Body of pancreas (tissue), 4 donors: Measurements from ENCODE around the gene VCAN. TPM values are rescaled to one million over a fixed set of nuclear protein-coding genes. Genes with fewer than 3 reads are reported as not detected.

Experiments
- ATAC-seq: fragments of 150-250 bp; one replicate; pipeline ENCODE4 v1.9.1; 2016
- DNase-seq, 4 donors: peaks; one replicate each; pipeline ENCODE4 v3.0.0-alpha.2; 2019
- H3K27ac ChIP-seq, 4 donors: fragments of 200-600 bp; sonication (generic); 1 replicate in 3 of 4; 2 replicates in 1 of 4; pipeline versions ENCODE4 v1.5.1 to v1.6.1; 2016 to 2019; ENCODE audit warnings: mild to moderate bottlenecking in 1 of 4, mixed read lengths in 1 of 4, moderate library complexity in 1 of 4
- H3K27me3 ChIP-seq, 2 donors: fragments of 200-600 bp; sonication (generic); one replicate each; pipeline ENCODE4 v1.6.0; 2016; ENCODE audit warnings: mild to moderate bottlenecking in 1 of 2
- H3K36me3 ChIP-seq, 2 donors: fragments of 200-600 bp; sonication (generic); replicated peaks in 1 of 2; 2 replicates each; pipeline ENCODE4 v1.5.1; 2016; ENCODE audit warnings: low read depth in 2 of 2; ENCODE audit not compliant: insufficient read depth in 1 of 2
- H3K4me1 ChIP-seq: fragments of 200-600 bp; sonication (generic); one replicate; pipeline ENCODE4 v1.6.0; 2016
- H3K4me3 ChIP-seq, 2 donors: fragments of 200-600 bp; sonication (generic); 1 replicate in 1 of 2; 2 replicates in 1 of 2; pipeline ENCODE4 v1.5.1; 2016 to 2019
- H3K9me3 ChIP-seq, 3 donors: fragments of 200-600 bp; sonication (generic); 1 replicate in 2 of 3; 2 replicates in 1 of 3; pipeline ENCODE4 v1.5.1; 2016
- CTCF ChIP-seq, 7 experiments: fragments of 450-650 bp in 4 of 7; fragments of 200-600 bp in 3 of 7; sonication (generic) in 3 of 7; IDR thresholded peaks; one replicate each; pipeline ENCODE4 v1.5.1; 2016 to 2019; ENCODE audit warnings: antibody characterized with exemption in 7 of 7
- POLR2A ChIP-seq, 3 donors: fragments of 450-650 bp; IDR thresholded peaks; one replicate each; pipeline ENCODE4 v1.6.1; 2016; ENCODE audit warnings: antibody characterized with exemption in 3 of 3, mild to moderate bottlenecking in 2 of 3
- WGBS, 2 donors: methylation state at CpG; one replicate each; pipeline ENCODE4 v1.1.5; 2017; 5-methylcytosine and 5-hydroxymethylcytosine counted together
- intact Hi-C: fragments of 100-400 bp; cut with DNase I; formaldehyde crosslinking; loops from one replicate; pipeline ENCODE4 v1.15.1; 2023
- total RNA-seq, 2 donors: library from RNA; depleted of rRNA; stranded (reverse); fragments of >200 nt; gene quantifications; one replicate each; pipeline ENCODE4 v1.1.0, GENCODE V29; 2016

Gene VCAN
- total RNA-seq, 2 donors from 2014 or later, result 19.4 to 33.7 TPM

DNA sequence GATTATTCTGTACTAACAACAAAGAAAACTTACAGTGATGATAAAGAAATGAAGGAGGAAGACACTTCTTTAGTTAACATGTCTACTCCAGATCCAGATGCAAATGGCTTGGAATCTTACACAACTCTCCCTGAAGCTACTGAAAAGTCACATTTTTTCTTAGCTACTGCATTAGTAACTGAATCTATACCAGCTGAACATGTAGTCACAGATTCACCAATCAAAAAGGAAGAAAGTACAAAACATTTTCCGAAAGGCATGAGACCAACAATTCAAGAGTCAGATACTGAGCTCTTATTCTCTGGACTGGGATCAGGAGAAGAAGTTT is 67.9 kb downstream of the VCAN start:
- H3K4me1 ChIP-seq, result no peaks in the 10 kb centered on the region
- ATAC-seq (no peak), DNase-seq (no peak)
- H3K4me3 ChIP-seq, result no peak overlapping the region
- no peaks in the 10 kb centered on the region for H3K9me3 ChIP-seq
- intact Hi-C loops, result no loop called here
- no peaks in the 10 kb centered on the region for H3K36me3 ChIP-seq
- H3K27ac ChIP-seq, result no peak overlapping the region
- H3K27me3 ChIP-seq, result no peaks in the 10 kb centered on the region
- 57 to 83% methylated on average over 1 of the region's 1 CpG for WGBS, 2 donors
- TF ChIP-seq POLR2A (IDR thresholded peaks at IDR 0.05) (no peak), CTCF (IDR thresholded peaks at IDR 0.05) (no peak)

DNA sequence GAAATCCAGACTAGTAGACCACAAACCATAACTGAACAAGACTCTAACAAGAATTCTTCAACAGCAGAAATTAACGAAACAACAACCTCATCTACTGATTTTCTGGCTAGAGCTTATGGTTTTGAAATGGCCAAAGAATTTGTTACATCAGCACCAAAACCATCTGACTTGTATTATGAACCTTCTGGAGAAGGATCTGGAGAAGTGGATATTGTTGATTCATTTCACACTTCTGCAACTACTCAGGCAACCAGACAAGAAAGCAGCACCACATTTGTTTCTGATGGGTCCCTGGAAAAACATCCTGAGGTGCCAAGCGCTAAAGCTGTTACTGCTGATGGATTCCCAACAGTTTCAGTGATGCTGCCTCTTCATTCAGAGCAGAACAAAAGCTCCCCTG is 68.6 kb downstream of the VCAN start:
- Histone ChIP-seq H3K4me1 (no peaks in the 10 kb centered on the region), H3K4me3 (no peak overlapping the region), H3K27ac (no peak overlapping the region), H3K9me3 (no peaks in the 10 kb centered on the region), H3K36me3 (no peaks in the 10 kb centered on the region), H3K27me3 (no peaks in the 10 kb centered on the region)
- TF ChIP-seq CTCF (IDR thresholded peaks at IDR 0.05), result no peak
- DNase-seq (no peak), ATAC-seq (no peak)
- intact Hi-C loops, result no loop called here
- WGBS, 2 donors, result 80 to 81% methylated on average over 2 of the region's 2 CpGs

GRCh38 chr5:83540783-83541182 is 69.2 kb downstream of the VCAN start:
- DNase-seq, result no peak
- WGBS, 2 donors, result 65 to 69% methylated on average over 3 of the region's 3 CpGs
- intact Hi-C loops, result no loop called here
- TF ChIP-seq CTCF (IDR thresholded peaks at IDR 0.05) (no peak), POLR2A (IDR thresholded peaks at IDR 0.05) (no peak)
- Histone ChIP-seq H3K36me3 (no peaks in the 10 kb centered on the region), H3K27ac (no peak overlapping the region), H3K4me3 (no peak overlapping the region), H3K9me3 (no peaks in the 10 kb centered on the region), H3K27me3 (no peaks in the 10 kb centered on the region), H3K4me1 (no peaks in the 10 kb centered on the region)
- no peak for ATAC-seq

- no peaks in the 10 kb centered on the region for H3K4me1 ChIP-seq
- TF ChIP-seq POLR2A (IDR thresholded peaks at IDR 0.05) (no peak), CTCF (IDR thresholded peaks at IDR 0.05) (no peak)
- intact Hi-C loops, result no loop called here
- H3K27me3 ChIP-seq, result no peaks in the 10 kb centered on the region
- DNase-seq (no peak), ATAC-seq (no peak)
- no peak overlapping the region for H3K4me3 ChIP-seq
- no peaks in the 10 kb centered on the region for H3K9me3 ChIP-seq
- H3K27ac ChIP-seq, result no peak overlapping the region
- no peaks in the 10 kb centered on the region for H3K36me3 ChIP-seq
- 39 to 61% methylated on average over 1 of the region's 1 CpG for WGBS, 2 donors
Measured at GRCh38 chr5:83542839-83543238, 71.3 kb downstream of the VCAN start.

- Histone ChIP-seq H3K27me3 (no peaks in the 10 kb centered on the region), H3K27ac (no peak overlapping the region), H3K4me1 (no peaks in the 10 kb centered on the region), H3K4me3 (no peak overlapping the region), H3K36me3 (no peaks in the 10 kb centered on the region), H3K9me3 (no peaks in the 10 kb centered on the region)
- ATAC-seq (no peak), DNase-seq (no peak)
- WGBS, 2 donors, result 57 to 71% methylated on average over 6 of the region's 6 CpGs
- TF ChIP-seq POLR2A (IDR thresholded peaks at IDR 0.05), result no peak
- TF ChIP-seq CTCF (IDR thresholded peaks at IDR 0.05), result no peak
- intact Hi-C loops, result no loop called here
Measured at GRCh38 chr5:83543898-83544297, 72.4 kb downstream of the VCAN start.
